HG03097 (cell line): Measurements from ENCODE around the gene ADAMTS14.
"Not testable (repeated sequence)": the region's sequence is repeated elsewhere in the genome, so short reads cannot be mapped to it uniquely, and the experiment has no call there.

Source experiments
- ATAC-seq: cut with Tn5 transposase; IDR thresholded peaks from one replicate; pipeline ENCODE4 v1.9.1; 2021; ENCODE audit not compliant: unreplicated experiment, low FRiP score

The ADAMTS14 gene

GRCh38 chr10:70652761-70653657 lies 19.3 kb upstream of the ADAMTS14 start:
- ATAC-seq = no peak

- no peak for ATAC-seq
Measured at GRCh38 chr10:70655316-70655715, 17.0 kb upstream of the ADAMTS14 start.

- no peak for ATAC-seq
Measured at GRCh38 chr10:70656489-70656888, 15.8 kb upstream of the ADAMTS14 start.

GRCh38 chr10:70657041-70657440 lies 15.3 kb upstream of the ADAMTS14 start:
- no peak for ATAC-seq

- ATAC-seq = no peak
Measured at GRCh38 chr10:70658582-70659136, 13.6 kb upstream of the ADAMTS14 start.

GRCh38 chr10:70659306-70659705 lies 13.0 kb upstream of the ADAMTS14 start:
- ATAC-seq = no peak

- no peak for ATAC-seq
Measured at GRCh38 chr10:70660722-70661121, 11.6 kb upstream of the ADAMTS14 start.

GRCh38 chr10:70661623-70662361 lies 10.5 kb upstream of the ADAMTS14 start:
- no peak for ATAC-seq

- no peak for ATAC-seq
Measured at GRCh38 chr10:70662362-70663220, 9.7 kb upstream of the ADAMTS14 start.

- ATAC-seq = not testable (repeated sequence)
Measured at GRCh38 chr10:70663458-70664409, 8.6 kb upstream of the ADAMTS14 start.

GRCh38 chr10:70664702-70665195 lies 7.6 kb upstream of the ADAMTS14 start:
- ATAC-seq = no peak

- ATAC-seq = no peak
Measured at GRCh38 chr10:70666960-70667798, 5.1 kb upstream of the ADAMTS14 start.

GRCh38 chr10:70667818-70668217 lies 4.5 kb upstream of the ADAMTS14 start:
- not testable (repeated sequence) for ATAC-seq

GRCh38 chr10:70668454-70668970 lies 3.8 kb upstream of the ADAMTS14 start:
- no peak for ATAC-seq

GRCh38 chr10:70669015-70669414 lies 3.3 kb upstream of the ADAMTS14 start:
- ATAC-seq = no peak

- ATAC-seq = no peak
Measured at GRCh38 chr10:70669732-70670317, 2.5 kb upstream of the ADAMTS14 start.

- ATAC-seq = no peak
Measured at GRCh38 chr10:70671619-70672164, 614 bp upstream of the ADAMTS14 start.
